GM21619 (cell line): ENCODE results near the gene ETS2.
"Not testable (repeated sequence)": the region's sequence is repeated elsewhere in the genome, so short reads cannot be mapped to it uniquely, and the experiment has no call there.

ENCODE experiments used
- ATAC-seq: cut with Tn5 transposase; IDR thresholded peaks from one replicate; pipeline ENCODE4 v1.9.1; 2021; ENCODE audit not compliant: unreplicated experiment

Gene ETS2

DNA sequence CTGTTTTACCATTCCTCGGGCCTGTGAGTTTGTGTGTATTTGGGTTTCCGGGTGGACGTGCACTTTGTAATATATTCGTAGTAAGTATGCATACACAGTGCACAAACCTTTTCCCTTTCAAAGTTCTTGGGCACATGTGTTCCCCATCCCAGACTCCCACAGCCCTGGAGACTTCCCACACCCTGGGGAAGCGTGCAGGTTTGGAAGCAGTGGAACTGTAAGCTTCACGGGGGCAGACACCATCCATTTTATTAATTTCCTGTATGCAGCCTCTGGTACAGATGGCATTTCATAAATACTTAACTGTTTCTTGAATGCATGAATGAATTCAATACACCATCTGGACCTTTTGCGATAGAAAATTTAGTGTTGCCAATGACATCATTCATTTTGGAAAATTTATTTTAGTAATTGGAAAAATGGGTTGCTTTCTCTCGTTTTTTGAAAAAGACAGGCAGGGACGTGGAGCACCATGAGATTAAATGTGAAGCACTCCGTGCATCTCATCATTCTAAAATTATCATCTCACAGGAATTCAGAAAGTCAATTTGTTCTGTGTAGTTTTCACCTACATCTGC is 10.8 kb downstream of the ETS2 start:
- ATAC-seq, result no peak

- no peak for ATAC-seq
These were observed 11.9 kb downstream of the ETS2 start for GRCh38 chr21:38817371-38818324.

DNA sequence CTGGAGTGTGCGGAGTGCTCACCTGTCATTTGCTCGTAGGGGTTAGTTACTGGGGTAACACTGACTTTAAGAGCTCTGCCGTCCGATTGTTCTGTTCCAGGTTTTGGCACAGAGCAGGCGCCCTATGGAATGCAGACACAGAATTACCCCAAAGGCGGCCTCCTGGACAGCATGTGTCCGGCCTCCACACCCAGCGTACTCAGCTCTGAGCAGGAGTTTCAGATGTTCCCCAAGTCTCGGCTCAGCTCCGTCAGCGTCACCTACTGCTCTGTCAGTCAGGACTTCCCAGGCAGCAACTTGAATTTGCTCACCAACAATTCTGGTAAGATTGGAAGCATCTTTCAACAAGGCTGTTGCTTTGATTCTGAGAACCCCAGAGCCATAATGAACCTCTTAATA is 12.6 kb downstream of the ETS2 start:
- no peak for ATAC-seq

DNA sequence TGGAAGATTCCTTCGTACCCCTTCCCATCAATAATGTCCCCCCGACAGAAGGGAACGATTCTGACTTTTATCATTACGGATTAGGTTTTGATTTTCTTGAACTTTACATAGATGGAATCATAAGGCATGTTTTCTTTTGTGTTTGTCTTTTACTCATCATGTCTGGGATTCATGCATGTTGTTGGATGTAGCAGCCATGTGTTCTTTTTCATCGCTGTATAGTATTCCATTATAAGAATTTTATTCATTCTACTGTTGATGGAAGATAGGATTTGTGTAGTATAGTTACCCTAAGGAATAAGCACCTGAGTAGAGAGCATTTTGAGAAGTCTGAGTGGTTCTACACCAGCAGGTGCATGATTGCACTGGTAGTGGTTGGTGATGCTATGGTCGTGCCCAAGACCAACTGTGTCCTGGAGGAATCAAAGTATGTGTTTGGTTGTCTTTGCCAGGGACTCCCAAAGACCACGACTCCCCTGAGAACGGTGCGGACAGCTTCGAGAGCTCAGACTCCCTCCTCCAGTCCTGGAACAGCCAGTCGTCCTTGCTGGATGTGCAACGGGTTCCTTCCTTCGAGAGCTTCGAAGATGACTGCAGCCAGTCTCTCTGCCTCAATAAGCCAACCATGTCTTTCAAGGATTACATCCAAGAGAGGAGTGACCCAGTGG is 13.5 kb downstream of the ETS2 start:
- no peak for ATAC-seq

DNA sequence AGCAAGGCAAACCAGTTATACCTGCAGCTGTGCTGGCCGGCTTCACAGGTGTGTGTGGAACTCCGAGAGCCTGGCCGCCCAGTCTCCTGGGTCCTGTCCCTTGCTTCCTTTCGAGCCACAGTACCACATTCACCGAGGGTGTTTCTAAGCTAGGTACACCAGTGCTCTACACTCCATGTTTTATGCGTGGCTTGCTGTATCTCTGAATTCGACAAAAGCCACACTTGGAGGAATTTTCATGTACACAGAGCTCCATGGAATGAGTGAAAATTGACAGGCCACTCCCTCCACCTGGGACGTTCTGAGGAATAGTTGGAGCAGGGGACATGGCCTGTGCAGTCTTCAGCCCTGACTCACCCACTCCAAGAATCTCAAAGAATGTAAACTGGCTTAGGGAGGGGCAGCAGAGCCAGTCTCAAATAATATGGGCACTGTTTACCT is 14.0 kb downstream of the ETS2 start:
- ATAC-seq, result no peak

DNA sequence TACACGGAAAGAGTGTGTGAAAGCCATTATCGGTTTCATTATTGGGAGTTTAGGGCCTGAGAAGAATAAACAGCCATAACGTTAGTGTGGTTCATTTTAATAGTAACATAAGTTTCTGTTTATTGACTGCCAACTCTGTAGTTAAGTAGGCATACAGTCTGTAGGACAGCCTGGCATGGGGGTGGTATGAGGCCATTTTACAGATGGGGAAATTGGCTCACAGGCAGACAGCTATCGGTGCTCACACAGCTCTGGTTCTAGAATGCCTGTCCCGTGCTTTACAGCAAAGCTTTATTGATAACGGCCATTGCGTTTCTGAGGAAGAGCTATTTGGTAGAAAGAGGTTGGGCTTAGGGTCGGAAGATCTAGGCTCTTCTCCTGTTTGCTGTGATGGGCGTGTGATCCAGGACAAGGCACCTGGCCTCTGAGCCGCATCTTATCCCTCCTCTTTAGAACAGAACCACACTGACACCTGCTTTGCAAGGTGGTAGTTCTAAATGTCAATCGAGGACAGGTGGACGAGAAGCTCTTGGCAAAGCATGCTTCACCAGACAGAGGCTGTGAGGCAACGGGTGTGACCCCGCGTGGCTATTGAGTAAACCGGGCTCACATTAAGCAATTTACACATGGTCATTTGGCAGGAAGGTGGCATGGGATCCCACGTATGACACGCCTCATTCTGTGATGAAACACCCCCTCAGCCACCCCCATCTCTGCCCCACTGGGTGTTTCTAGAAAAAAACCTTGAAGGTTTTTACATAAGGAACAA is 14.9 kb downstream of the ETS2 start:
- ATAC-seq, result no peak

GRCh38 chr21:38821248-38821647 is 15.5 kb downstream of the ETS2 start:
- ATAC-seq, result no peak

- no peak for ATAC-seq
These were observed 16.4 kb downstream of the ETS2 start for GRCh38 chr21:38821959-38822682.

DNA sequence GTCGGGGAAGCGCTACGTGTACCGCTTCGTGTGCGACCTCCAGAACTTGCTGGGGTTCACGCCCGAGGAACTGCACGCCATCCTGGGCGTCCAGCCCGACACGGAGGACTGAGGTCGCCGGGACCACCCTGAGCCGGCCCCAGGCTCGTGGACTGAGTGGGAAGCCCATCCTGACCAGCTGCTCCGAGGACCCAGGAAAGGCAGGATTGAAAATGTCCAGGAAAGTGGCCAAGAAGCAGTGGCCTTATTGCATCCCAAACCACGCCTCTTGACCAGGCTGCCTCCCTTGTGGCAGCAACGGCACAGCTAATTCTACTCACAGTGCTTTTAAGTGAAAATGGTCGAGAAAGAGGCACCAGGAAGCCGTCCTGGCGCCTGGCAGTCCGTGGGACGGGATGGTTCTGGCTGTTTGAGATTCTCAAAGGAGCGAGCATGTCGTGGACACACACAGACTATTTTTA is 17.1 kb downstream of the ETS2 start:
- ATAC-seq, result no peak

DNA sequence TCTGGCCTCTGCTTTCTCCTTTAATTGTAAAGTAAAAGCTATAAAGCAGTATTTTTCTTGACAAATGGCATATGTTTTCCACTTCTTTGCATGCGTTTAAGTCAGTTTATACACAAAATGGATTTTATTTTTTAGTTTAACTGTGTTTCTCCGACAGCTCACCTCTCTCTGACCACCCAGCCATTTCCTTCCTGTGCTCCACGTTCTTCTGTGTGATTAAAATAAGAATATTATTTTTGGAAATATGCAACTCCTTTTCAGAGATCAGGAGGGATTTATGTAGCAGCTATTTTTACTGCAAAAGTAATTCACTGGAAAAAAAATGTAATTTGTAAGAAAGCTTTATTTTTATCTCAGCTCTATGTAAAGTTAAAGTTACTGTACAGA is 18.0 kb downstream of the ETS2 start:
- ATAC-seq, result no peak

GRCh38 chr21:38824124-38824822 is 18.5 kb downstream of the ETS2 start:
- ATAC-seq, result no peak

- ATAC-seq, result no peak
These were observed 19.5 kb downstream of the ETS2 start for GRCh38 chr21:38825269-38825668.

DNA sequence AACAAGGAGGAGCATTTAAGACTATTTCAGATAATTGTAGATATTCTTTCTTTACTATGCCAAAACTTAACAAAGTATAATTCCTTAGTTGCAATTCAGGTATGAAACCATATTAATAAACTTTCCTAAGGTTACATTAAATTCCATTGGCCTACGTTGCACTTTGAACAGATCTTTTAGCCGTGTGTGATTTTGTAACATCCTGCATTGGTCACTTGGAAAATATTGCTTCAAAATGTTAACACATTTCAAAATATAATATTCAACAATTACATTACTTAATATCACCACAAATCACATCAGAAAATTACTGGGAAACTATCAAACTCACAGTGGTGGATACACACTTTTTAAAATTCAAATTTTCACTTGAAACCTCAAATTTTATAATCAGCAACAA is 20.2 kb downstream of the ETS2 start:
- ATAC-seq, result no peak

- ATAC-seq, result not testable (repeated sequence)
These were observed 22.4 kb downstream of the ETS2 start for GRCh38 chr21:38828111-38828510.

DNA sequence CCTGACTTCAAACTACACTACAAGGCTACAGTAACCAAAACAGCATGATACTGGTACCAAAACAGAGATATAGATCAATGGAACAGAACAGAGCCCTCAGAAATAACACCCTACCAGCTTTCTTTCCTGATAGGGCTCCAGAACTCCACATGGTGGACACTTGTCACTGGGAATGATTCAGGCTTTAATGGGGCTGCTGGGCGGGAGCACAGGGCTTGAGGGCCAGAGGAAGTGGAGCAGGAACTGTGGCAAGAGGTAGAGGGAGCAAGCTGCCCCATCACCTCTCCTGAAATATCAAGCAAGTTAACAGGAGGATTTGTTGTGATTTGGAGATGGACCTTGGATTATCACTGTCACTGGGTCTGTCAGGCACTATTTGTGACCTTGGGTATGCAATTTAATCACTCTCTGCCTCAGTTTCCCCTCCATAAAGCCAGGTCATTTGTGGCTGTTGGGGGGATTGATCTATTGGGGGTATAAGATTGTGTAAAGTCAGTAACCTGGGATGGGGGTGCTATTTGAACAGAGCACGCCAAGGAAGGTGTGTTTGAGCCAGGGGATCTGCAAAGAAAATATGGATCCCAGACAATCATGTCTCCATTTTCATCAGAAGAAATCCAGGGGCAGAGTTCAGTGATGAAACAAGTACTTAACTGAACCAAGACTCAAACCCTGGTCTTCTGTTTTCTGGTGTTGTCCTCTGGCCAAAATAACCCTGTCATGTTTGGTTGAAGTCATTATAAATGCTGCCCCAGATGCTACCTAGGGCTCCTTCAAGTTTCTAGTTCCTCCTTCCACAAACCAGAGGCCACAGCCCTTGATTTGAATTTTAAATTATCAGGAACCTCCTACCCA is 25.2 kb downstream of the ETS2 start:
- peak; percentile 79 for ATAC-seq

DNA sequence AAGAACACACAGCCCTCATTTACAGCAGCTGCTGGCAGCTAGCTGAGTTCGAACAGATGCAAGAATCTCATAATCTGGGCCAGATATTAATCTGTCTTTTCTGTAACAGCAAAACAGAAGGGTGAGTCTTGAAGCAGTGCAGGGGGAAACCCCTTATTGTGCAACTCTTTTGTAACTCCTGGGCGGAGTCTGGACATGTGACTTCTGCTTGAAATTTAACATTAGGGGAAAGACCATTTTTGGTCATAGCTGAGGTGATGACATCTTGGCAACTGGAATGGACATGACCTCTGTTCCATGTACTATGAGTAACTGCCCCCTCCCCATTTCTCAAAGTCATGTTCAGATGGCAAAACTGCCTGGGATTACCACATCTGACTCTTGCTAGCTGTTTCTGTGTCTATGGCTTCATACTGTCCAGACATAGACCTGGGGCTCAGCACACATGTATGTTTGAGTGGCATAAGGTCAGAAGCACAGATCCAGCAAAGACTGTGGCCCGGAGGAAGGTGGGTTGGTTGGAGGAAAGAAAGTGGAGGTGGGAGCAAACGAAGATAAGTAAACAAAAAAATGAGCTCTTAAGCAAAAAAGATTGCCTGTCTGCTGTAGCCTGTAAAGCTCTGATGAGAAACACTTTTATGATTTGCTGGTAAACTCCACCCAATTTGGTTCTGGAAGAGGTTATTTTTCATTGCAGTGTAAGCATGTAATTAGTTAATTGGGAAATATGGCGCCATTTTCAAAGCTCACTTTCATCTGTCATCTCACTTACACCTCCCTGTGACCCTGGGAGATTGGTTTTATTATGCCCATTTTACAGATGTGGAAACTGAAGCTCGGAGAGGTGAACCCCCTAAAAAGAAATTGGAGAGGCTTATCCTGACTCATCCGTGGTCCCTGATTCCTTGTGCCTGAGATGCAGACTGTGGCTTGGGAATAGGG is 26.1 kb downstream of the ETS2 start:
- ATAC-seq, result peak; percentile 94

- no peak for ATAC-seq
These were observed 26.9 kb downstream of the ETS2 start for GRCh38 chr21:38832664-38833063.

DNA sequence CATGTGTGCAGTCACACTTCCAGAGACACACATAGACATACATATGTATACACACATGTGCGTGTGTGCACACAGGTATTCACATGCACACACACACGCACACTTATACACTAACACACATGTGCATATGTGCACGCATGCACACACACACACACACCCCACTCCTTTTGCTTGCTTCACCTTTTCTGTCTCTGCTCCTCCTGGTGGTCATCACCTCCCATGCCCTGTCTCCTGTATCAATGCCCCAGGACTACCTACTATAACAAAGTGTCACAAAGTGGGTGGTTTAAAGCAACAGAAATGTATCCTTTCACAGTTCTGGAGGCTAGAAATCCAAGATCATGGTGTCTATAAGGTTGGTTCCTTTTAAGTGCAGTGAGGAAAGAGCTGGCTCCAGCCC is 27.4 kb downstream of the ETS2 start:
- ATAC-seq, result no peak
